Osteocyte (in vitro differentiated cells): ENCODE measurements around the gene SARS2. TPM values are rescaled to one million over a fixed set of nuclear protein-coding genes. Genes with fewer than 3 reads are reported as not detected.
"Not testable (repeated sequence)": the region's sequence is repeated elsewhere in the genome, so short reads cannot be mapped to it uniquely, and the experiment has no call there.

Experiments used
- DNase-seq: peaks from one replicate; pipeline ENCODE4 v3.0.0; 2021; ENCODE audit warnings: mixed read lengths; ENCODE audit not compliant: unreplicated experiment; ENCODE audit errors: extremely low spot score
- H3K27ac Mint-ChIP-seq: one replicate; pipeline ENCODE4 v1.8.0; 2021; ENCODE audit warnings: mild to moderate bottlenecking, mixed read lengths; ENCODE audit not compliant: unreplicated experiment
- H3K27me3 Mint-ChIP-seq: one replicate; pipeline ENCODE4 v1.8.0; 2021; ENCODE audit warnings: mixed read lengths; ENCODE audit not compliant: unreplicated experiment
- H3K36me3 Mint-ChIP-seq: one replicate; pipeline ENCODE4 v1.8.0; 2021; ENCODE audit warnings: mixed read lengths; ENCODE audit not compliant: unreplicated experiment
- H3K4me1 Mint-ChIP-seq: one replicate; pipeline ENCODE4 v1.8.0; 2021; ENCODE audit warnings: mixed read lengths; ENCODE audit not compliant: unreplicated experiment
- H3K4me3 Mint-ChIP-seq: one replicate; pipeline ENCODE4 v1.8.0; 2021; ENCODE audit warnings: mild to moderate bottlenecking, moderate library complexity, mixed read lengths; ENCODE audit not compliant: unreplicated experiment
- H3K9me3 Mint-ChIP-seq: one replicate; pipeline ENCODE4 v1.8.0; 2021; ENCODE audit warnings: mixed read lengths; ENCODE audit not compliant: unreplicated experiment
- CTCF ChIP-seq: fragments of 200-600 bp; sonication (generic); IDR thresholded peaks from 2 replicates; pipeline ENCODE4 v1.5.0; 2021; ENCODE audit warnings: antibody characterized with exemption, mild to moderate bottlenecking, moderate library complexity
- total RNA-seq: library from RNA; stranded (reverse); gene quantifications from 2 replicates; pipeline ENCODE4 v1.2.1, GENCODE V29; 2021

The SARS2 gene
- total RNA-seq, 1 donor from 2014 or later = 26.7 TPM

DNA sequence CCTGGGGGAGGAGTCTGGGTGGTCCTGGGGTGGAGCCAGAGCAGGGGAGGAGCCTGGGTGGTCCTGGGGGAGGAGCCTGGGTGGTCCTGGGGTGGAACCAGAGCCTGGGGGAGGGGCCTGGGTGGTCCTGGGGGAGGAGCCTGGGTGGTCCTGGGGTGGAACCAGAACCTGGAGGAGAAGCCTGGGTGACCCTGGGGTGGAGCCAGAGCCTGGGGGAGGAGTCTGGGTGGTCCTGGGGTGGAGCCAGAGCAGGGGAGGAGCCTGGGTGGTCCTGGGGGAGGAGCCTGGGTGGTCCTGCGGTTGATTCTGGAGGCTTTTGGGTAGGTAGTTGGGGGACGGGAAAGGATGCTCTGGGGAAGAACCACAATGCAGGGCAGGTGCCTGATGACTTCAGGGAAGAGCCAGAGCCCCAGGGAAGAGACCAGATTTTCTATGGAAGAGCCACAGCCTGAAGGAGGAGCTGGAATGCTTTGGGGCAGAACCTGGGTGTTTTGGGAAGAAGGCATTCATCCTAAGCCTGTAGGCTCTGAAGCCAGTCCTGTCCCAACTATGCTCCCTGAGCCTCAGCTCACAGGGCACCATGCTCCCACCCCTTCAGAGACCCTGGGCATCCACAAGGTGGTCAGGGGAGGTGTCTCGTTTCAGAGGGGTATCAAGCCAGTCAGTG, 15.1 kb upstream of the SARS2 start:
- H3K36me3 Mint-ChIP-seq = peaks cover 8% of the 10 kb centered on the region
- no peaks in the 10 kb centered on the region for H3K27me3 Mint-ChIP-seq
- H3K27ac Mint-ChIP-seq = no peak overlapping the region
- no peak for TF ChIP-seq CTCF
- no peaks in the 10 kb centered on the region for H3K9me3 Mint-ChIP-seq
- peaks cover 9% of the 10 kb centered on the region for H3K4me1 Mint-ChIP-seq
- DNase-seq = no peak
- H3K4me3 Mint-ChIP-seq = no peak overlapping the region

DNA sequence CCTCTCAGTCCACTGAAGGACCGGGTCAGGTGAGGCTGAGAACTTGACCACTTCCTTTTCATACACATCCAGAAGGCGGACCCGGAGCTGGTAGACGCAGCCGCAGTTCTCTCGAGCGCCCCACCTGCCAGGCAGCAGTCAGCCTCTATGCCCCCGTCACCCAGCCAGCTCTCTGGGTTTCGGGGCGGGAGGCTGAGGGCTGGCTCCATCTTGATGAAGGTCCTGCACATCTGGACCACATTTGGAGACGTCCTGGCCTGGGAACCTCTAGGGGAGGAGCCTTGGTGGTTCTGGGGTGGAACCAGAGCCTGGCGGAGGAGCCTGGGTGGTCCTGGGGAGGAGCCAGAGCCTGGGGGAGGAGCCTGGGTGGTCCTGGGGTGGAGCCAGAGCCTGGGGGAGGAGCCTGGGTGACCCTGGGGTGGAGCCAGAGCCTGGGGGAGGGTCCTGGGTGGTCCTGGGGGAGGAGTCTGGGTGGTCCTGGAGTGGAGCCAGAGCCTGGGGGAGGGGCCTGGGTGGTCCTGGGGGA, 14.5 kb upstream of the SARS2 start:
- H3K9me3 Mint-ChIP-seq = no peaks in the 10 kb centered on the region
- no peak for DNase-seq
- peaks cover 6% of the 10 kb centered on the region for H3K4me1 Mint-ChIP-seq
- no peaks in the 10 kb centered on the region for H3K27me3 Mint-ChIP-seq
- H3K36me3 Mint-ChIP-seq = peaks cover 8% of the 10 kb centered on the region
- H3K4me3 Mint-ChIP-seq = no peak overlapping the region
- no peak overlapping the region for H3K27ac Mint-ChIP-seq
- no peak for TF ChIP-seq CTCF

DNA sequence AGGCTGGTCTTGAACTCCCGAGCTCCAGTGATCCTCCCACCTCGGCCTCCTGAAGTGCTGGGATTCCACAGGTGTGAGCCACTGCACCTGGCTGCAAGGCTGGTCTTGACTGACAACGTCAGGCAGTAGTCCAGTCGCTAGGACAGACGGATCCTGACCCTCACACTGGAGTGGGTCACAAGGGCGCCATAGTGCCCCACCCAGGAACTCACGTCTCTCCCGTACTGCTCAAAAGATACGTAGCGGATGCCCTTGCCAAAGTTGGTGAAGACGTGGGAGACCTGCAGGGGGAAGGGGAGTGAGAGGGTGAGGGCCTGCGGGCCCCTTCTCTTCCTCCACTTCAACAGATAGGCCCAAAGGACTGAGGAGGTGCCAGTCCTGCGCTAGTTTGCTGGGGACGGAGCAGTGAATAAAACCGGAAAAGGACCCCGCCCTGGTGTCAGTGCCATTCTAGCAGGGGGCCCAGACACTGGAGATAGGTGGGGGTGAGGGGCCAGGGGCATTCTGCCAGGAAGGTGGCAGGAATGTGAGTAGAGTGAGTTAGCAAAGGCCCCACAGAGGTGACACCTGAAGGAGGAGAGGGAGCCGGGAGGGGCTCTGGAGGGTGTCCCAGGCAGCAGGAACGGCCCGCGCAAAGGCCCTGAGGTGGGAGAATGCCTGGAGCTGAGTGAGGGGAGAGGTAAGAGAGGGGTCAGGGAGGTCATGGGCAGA, 12.1 kb upstream of the SARS2 start:
- Mint-ChIP-seq H3K9me3 (no peaks in the 10 kb centered on the region), H3K27ac (no peak overlapping the region), H3K27me3 (no peaks in the 10 kb centered on the region), H3K36me3 (peaks cover 4% of the 10 kb centered on the region), H3K4me3 (no peak overlapping the region), H3K4me1 (no peaks in the 10 kb centered on the region)
- no peak for TF ChIP-seq CTCF
- DNase-seq = no peak

GRCh38 chr19:38941979-38942378, 11.4 kb upstream of the SARS2 start:
- no peak overlapping the region for H3K27ac Mint-ChIP-seq
- H3K4me1 Mint-ChIP-seq = no peaks in the 10 kb centered on the region
- no peak overlapping the region for H3K4me3 Mint-ChIP-seq
- no peak for TF ChIP-seq CTCF
- H3K9me3 Mint-ChIP-seq = no peaks in the 10 kb centered on the region
- no peak for DNase-seq
- no peaks in the 10 kb centered on the region for H3K27me3 Mint-ChIP-seq
- peaks cover 4% of the 10 kb centered on the region for H3K36me3 Mint-ChIP-seq

DNA sequence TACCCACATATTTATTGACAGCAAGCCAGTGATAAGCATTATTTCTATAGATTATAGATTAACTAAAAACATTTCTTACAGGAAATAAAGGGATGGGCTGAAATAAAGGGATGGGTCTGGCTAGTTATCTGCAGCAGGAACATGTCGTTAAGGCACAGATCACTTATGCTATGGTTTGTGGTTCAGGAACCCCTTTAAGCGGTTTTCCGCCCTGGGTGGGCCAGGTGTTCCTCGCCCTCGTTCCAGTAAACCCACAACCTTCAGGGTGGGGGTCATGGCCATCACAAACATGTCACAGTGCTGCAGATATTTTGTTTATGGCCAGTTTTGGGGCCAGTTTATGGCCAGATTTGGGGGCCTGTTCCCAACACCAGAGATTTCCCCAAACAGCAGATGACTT, 10.9 kb upstream of the SARS2 start:
- not testable (repeated sequence) for H3K36me3 Mint-ChIP-seq, DNase-seq, H3K27me3 Mint-ChIP-seq, H3K4me3 Mint-ChIP-seq, H3K4me1 Mint-ChIP-seq, H3K27ac Mint-ChIP-seq, H3K9me3 Mint-ChIP-seq
